ENCODE measurements around the gene INO80B. TPM values are rescaled to one million over a fixed set of nuclear protein-coding genes. Genes with fewer than 3 reads are reported as not detected.

The INO80B gene
- total and polyA plus RNA-seq, 2 of the 8 experiments (the other 6 are each of a cell fraction or from before 2014, with no cell fraction given), result 3.9 to 18.5 TPM

GRCh38 chr2:74474899-74475298 is 20.0 kb downstream of the INO80B start:
- no peaks in the 10 kb centered on the region for H3K79me2 ChIP-seq (ENCODE audit: control insufficient read depth in 1 of 2, insufficient read depth in 2 of 2, low read length in 2 of 2)
- no peak overlapping the region for H4K5ac ChIP-seq (ENCODE audit: insufficient read length, low read depth, low read length)
- no peak overlapping the region for H4K91ac ChIP-seq (replicated peaks; ENCODE audit: insufficient read length, low read length)
- H2BK12ac ChIP-seq (ENCODE audit: low read depth, low read length), result no peak overlapping the region
- ChIA-PET CTCF (ENCODE audit: partially characterized antibody) (interaction anchor here (0.9 to 5.7 kb wide), 26 partner anchors 7 to 171 kb away, joined by 3 to 86 read pairs (median 4); partner anchors contain the start of genes C2orf81, CCDC142, INO80B and MOGS), POLR2A (ENCODE audit: partially characterized antibody) (interaction anchor here (1.0 to 5.2 kb wide), 6 partner anchors 16 to 39 kb away, joined by 3 to 89 read pairs (median 4); partner anchors contain the start of genes INO80B, RTKN and WBP1)
- H3K23ac ChIP-seq (ENCODE audit: insufficient read length), result no peak overlapping the region
- peak overlapping the region; percentile 14; the same call in 1 of the 2 replicates for H4K8ac ChIP-seq (ENCODE audit: extremely low read depth, insufficient read depth, low read length)
- H3K27ac ChIP-seq (ENCODE audit: low read depth, low read length), result no peak overlapping the region
- no peak overlapping the region for H3K4me3 ChIP-seq (ENCODE audit: extremely low read depth in 1 of 4, insufficient read depth in 2 of 4, low read depth in 3 of 4, low read length in 4 of 4)
- no peak overlapping the region for H3K56ac ChIP-seq (replicated peaks; ENCODE audit: insufficient read length, low read depth, low read length)
- no peak overlapping the region for H2AK5ac ChIP-seq (ENCODE audit: low read depth, low read length)
- TF ChIP-seq CTBP2 (IDR thresholded peaks at IDR 0.05; ENCODE audit: borderline replicate concordance, insufficient read depth, insufficient read length, low read length) (no peak), CTCF (IDR thresholded peaks at IDR 0.05; ENCODE audit: control extremely low read depth in 1 of 3, insufficient read depth in 1 of 3, low read depth in 1 of 3, low read length in 3 of 3) (peak; percentile 44 to 83 (median 82)), RAD21 (IDR thresholded peaks at IDR 0.05 in 1 of 2, conservative IDR thresholded peaks at IDR 0.05 in 1 of 2; ENCODE audit: low read depth in 2 of 2, low read length in 2 of 2) (peak; percentile 44 to 60)
- no peak overlapping the region for H2AFZ ChIP-seq (ENCODE audit: low read length)
- no peak overlapping the region for H3K4me2 ChIP-seq (ENCODE audit: insufficient read depth in 1 of 2, low read depth in 2 of 2, low read length in 2 of 2)
- no peak overlapping the region for H3K18ac ChIP-seq (ENCODE audit: extremely low read depth, low read length)
- H3K79me1 ChIP-seq (ENCODE audit: low read depth, low read length), result no peaks in the 10 kb centered on the region; the same call in 1 of the 2 replicates
- H3K9ac ChIP-seq (replicated peaks in 1 of 4; ENCODE audit: extremely low read depth in 1 of 4, low read depth in 3 of 4, low read length in 3 of 4), result no peak overlapping the region
- H2BK15ac ChIP-seq (ENCODE audit: low read length), result no peak overlapping the region
- H3K4ac ChIP-seq (replicated peaks; ENCODE audit: insufficient read length, low read depth, low read length), result no peak overlapping the region
- peaks cover 0 to 3% (median 2%) of the 10 kb centered on the region in 4 experiments; a peak in 3 of 7 replicates for H3K4me1 ChIP-seq (replicated peaks in 1 of 4; ENCODE audit: control insufficient read depth in 3 of 4, insufficient read depth in 4 of 4, low read length in 3 of 4)
- WGBS, 2 experiments (ENCODE audit: extremely low coverage in 1 of 2, insufficient coverage in 1 of 2, insufficient read length in 1 of 2, insufficient replicate concordance in 2 of 2, low coverage in 1 of 2, low lambda C conversion rate in 2 of 2, missing lambda C conversion rate in 1 of 2), result 82% methylated on average over 5 of the region's 5 CpGs; no CpG with 5 or more reads in 1 of the 2 experiments
- H3K36me3 ChIP-seq (ENCODE audit: control insufficient read depth in 2 of 4, insufficient read depth in 4 of 4, low read length in 3 of 4), result peaks cover 0 to 4% (median 2%) of the 10 kb centered on the region in 4 experiments; a peak in 6 of 8 replicates
- H3K27me3 ChIP-seq (replicated peaks in 1 of 4; ENCODE audit: control insufficient read depth in 3 of 4, extremely low read depth in 1 of 4, insufficient read depth in 3 of 4, low read length in 3 of 4), result no peaks in the 10 kb centered on the region
- no peak overlapping the region for H2BK5ac ChIP-seq (ENCODE audit: low read depth, low read length)
- H2BK20ac ChIP-seq (ENCODE audit: low read length), result no peak overlapping the region
- H3K14ac ChIP-seq (ENCODE audit: insufficient read length), result no peak overlapping the region
- no peak for FAIRE-seq
- no peaks in the 10 kb centered on the region for H3K9me3 ChIP-seq (ENCODE audit: insufficient read depth in 2 of 2, low read depth in 1 of 2, low read length in 1 of 2)
- no peak overlapping the region for H2BK120ac ChIP-seq (replicated peaks; ENCODE audit: low read depth, low read length)
- peaks cover 0 to 1% of the 10 kb centered on the region in 2 experiments for H4K20me1 ChIP-seq (replicated peaks in 1 of 2; ENCODE audit: control insufficient read depth in 1 of 2, insufficient read depth in 2 of 2, low read length in 2 of 2)
- peak in 1 of 2 experiments; percentile 78 for DNase-seq (ENCODE audit: low read depth in 1 of 2, low spot score in 2 of 2)
- peaks cover 11% of the 10 kb centered on the region for H3K23me2 ChIP-seq (ENCODE audit: low read depth, low read length)
